Right atrium auricular region (tissue), 2 donors: ENCODE measurements around the gene FXYD5. TPM values are rescaled to one million over a fixed set of nuclear protein-coding genes. Genes with fewer than 3 reads are reported as not detected.

Experiments used
- DNase-seq: peaks from one replicate; pipeline ENCODE4 v3.0.0-alpha.2; 2019; ENCODE audit warnings: low spot score
- H3K27ac ChIP-seq, 2 donors: fragments of 200-600 bp; sonication (generic); 1 replicate in 1 of 2; 2 replicates in 1 of 2; pipeline ENCODE4 v1.5.1; 2016 to 2019
- H3K27me3 ChIP-seq, 2 donors: fragments of 200-600 bp; sonication (generic); one replicate each; pipeline versions ENCODE4 v1.5.1 to v1.6.0; 2017 to 2019
- H3K36me3 ChIP-seq: fragments of 200-600 bp; sonication (generic); one replicate; pipeline ENCODE4 v1.5.1; 2016
- H3K4me1 ChIP-seq, 2 donors: fragments of 200-600 bp; sonication (generic); one replicate each; pipeline versions ENCODE4 v1.5.1 to v1.6.0; 2017 to 2019
- H3K4me3 ChIP-seq, 2 donors: fragments of 200-600 bp; sonication (generic); 1 replicate in 1 of 2; 2 replicates in 1 of 2; pipeline ENCODE4 v1.5.1; 2017 to 2019; ENCODE audit warnings: mild to moderate bottlenecking in 1 of 2, moderate library complexity in 1 of 2
- H3K9me3 ChIP-seq, 2 donors: fragments of 200-600 bp; sonication (generic); one replicate each; pipeline ENCODE4 v1.5.1; 2019
- CTCF ChIP-seq, 2 donors: fragments of 200-600 bp; sonication (generic); IDR thresholded peaks; one replicate each; pipeline ENCODE4 v1.5.1; 2019; ENCODE audit warnings: antibody characterized with exemption in 2 of 2
- total RNA-seq, 2 donors: library from RNA; depleted of rRNA; stranded (reverse); fragments of >200 nt; gene quantifications; one replicate each; pipeline ENCODE4 v1.1.0, GENCODE V29; 2016

FXYD5 gene
- total RNA-seq, 2 donors from 2014 or later = 31.3 to 77.7 TPM

- no peak for DNase-seq
- no peaks in the 10 kb centered on the region for H3K9me3 ChIP-seq
- peaks cover 0 to 87% of the 10 kb centered on the region in 2 donors for H3K4me1 ChIP-seq
- peak within 1 kb of the TSS; percentile 95 for H3K27ac ChIP-seq
- peak within 1 kb of the TSS; percentile 37 to 54 for H3K4me3 ChIP-seq
- H3K27me3 ChIP-seq = no peaks in the 10 kb centered on the region
- no peaks in the 10 kb centered on the region for H3K36me3 ChIP-seq
- no peak for TF ChIP-seq CTCF (IDR thresholded peaks at IDR 0.05)
These were observed 16.1 kb upstream of the FXYD5 start, which contains the start of gene FXYD1 for GRCh38 chr19:35138305-35138892. TSS of gene FXYD1 (plus strand) at chr19:35138824. CDS start at chr19:35140080, 1,256 bp downstream.

GRCh38 chr19:35140207-35140961, 14.2 kb upstream of the FXYD5 start:
- H3K4me3 ChIP-seq = peak overlapping the region; percentile 37 to 54
- no peaks in the 10 kb centered on the region for H3K27me3 ChIP-seq
- no peak for DNase-seq
- no peaks in the 10 kb centered on the region for H3K36me3 ChIP-seq
- TF ChIP-seq CTCF (IDR thresholded peaks at IDR 0.05) = no peak
- H3K27ac ChIP-seq = peak overlapping the region; percentile 95
- H3K9me3 ChIP-seq = no peaks in the 10 kb centered on the region
- peaks cover 0 to 84% of the 10 kb centered on the region in 2 donors for H3K4me1 ChIP-seq

- H3K27me3 ChIP-seq = no peaks in the 10 kb centered on the region
- H3K4me1 ChIP-seq = peaks cover 0 to 77% of the 10 kb centered on the region in 2 donors
- H3K9me3 ChIP-seq = no peaks in the 10 kb centered on the region
- peak overlapping the region; percentile 95 for H3K27ac ChIP-seq
- peak overlapping the region; percentile 37 to 54 for H3K4me3 ChIP-seq
- H3K36me3 ChIP-seq = no peaks in the 10 kb centered on the region
- peak; percentile 1 to 68 for TF ChIP-seq CTCF (IDR thresholded peaks at IDR 0.05)
- DNase-seq = peak; percentile 94
These were observed 13.3 kb upstream of the FXYD5 start for GRCh38 chr19:35140962-35141836.

- Histone ChIP-seq H3K4me1 (peaks cover 0 to 69% of the 10 kb centered on the region in 2 donors), H3K9me3 (no peaks in the 10 kb centered on the region), H3K27ac (peak overlapping the region; percentile 4 to 39), H3K36me3 (no peaks in the 10 kb centered on the region), H3K4me3 (peak overlapping the region in 1 of 2 donors; percentile 32), H3K27me3 (no peaks in the 10 kb centered on the region)
- no peak for DNase-seq
- TF ChIP-seq CTCF (IDR thresholded peaks at IDR 0.05) = no peak
These were observed 12.5 kb upstream of the FXYD5 start for GRCh38 chr19:35141837-35142605.

- Histone ChIP-seq H3K4me1 (peaks cover 0 to 62% of the 10 kb centered on the region in 2 donors), H3K36me3 (no peaks in the 10 kb centered on the region), H3K4me3 (no peak overlapping the region), H3K27me3 (no peaks in the 10 kb centered on the region), H3K27ac (no peak overlapping the region), H3K9me3 (no peaks in the 10 kb centered on the region)
- TF ChIP-seq CTCF (IDR thresholded peaks at IDR 0.05) = peak; percentile 55 to 84
- no peak for DNase-seq
These were observed 11.8 kb upstream of the FXYD5 start for GRCh38 chr19:35142606-35143230.
